GOT3 (cell line): ENCODE data around the gene STXBP3.
"Not testable (repeated sequence)": the region's sequence is repeated elsewhere in the genome, so short reads cannot be mapped to it uniquely, and the experiment has no call there.

Experiments
- DNase-seq: peaks from one replicate; lab custom pipeline; 2025; ENCODE audit warnings: mixed read lengths; lab: John Stamatoyannopoulos, UW

Gene STXBP3, protein sequence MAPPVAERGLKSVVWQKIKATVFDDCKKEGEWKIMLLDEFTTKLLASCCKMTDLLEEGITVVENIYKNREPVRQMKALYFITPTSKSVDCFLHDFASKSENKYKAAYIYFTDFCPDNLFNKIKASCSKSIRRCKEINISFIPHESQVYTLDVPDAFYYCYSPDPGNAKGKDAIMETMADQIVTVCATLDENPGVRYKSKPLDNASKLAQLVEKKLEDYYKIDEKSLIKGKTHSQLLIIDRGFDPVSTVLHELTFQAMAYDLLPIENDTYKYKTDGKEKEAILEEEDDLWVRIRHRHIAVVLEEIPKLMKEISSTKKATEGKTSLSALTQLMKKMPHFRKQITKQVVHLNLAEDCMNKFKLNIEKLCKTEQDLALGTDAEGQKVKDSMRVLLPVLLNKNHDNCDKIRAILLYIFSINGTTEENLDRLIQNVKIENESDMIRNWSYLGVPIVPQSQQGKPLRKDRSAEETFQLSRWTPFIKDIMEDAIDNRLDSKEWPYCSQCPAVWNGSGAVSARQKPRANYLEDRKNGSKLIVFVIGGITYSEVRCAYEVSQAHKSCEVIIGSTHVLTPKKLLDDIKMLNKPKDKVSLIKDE

GRCh38 chr1:108746382-108747170 is at the start of gene STXBP3:
STXBP3 (plus strand) TSS chr1:108746674; CDS start chr1:108746738, 64 bp downstream.
- DNase-seq = peak; percentile 82

GRCh38 chr1:108699375-108700332 is 46.8 kb upstream of the STXBP3 start:
- DNase-seq = no peak

GRCh38 chr1:108701176-108701849 is 45.2 kb upstream of the STXBP3 start:
- DNase-seq = no peak

- DNase-seq = not testable (repeated sequence)
Measured at GRCh38 chr1:108702109-108702508, 44.4 kb upstream of the STXBP3 start.

DNA sequence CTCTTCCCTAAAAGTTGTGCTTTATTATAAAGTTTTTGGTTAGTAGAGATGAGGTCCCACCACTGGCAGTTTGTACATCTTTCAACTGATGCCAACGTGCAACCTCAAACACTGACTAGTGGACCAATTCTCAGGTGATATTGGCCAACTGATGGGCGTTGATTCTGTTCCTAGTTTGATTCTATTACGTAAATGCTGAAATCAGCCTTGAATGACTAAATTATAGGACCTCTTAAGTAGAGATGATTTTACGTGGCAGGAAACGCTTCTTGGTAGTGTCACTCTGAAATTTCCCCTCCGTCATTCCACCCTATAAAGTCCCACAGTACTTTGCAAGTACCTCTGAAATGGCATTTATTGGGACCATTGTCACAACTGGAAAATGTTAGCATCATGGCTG is 42.5 kb upstream of the STXBP3 start:
- no peak for DNase-seq

DNA sequence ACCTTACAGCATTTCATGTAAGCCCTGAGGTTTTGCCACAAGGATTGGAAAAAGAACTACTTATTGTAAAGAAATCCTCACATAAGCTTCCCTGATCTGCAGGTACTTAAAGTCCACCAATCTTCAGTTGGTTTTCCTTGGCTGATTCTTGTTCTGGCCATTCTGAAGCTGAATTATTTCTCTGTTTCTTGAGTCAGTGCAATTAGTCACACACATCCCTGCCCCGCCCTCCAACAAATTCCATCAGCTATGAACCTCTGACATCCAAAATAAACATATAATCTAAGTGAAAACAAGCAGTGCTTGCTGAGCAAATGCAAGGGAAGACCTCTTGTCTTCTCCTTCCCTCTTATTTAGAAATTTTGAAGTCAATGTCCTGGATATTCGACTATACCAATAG is 42.0 kb upstream of the STXBP3 start:
- no peak for DNase-seq

GRCh38 chr1:108706643-108707042 is 39.8 kb upstream of the STXBP3 start:
- DNase-seq = no peak

DNA sequence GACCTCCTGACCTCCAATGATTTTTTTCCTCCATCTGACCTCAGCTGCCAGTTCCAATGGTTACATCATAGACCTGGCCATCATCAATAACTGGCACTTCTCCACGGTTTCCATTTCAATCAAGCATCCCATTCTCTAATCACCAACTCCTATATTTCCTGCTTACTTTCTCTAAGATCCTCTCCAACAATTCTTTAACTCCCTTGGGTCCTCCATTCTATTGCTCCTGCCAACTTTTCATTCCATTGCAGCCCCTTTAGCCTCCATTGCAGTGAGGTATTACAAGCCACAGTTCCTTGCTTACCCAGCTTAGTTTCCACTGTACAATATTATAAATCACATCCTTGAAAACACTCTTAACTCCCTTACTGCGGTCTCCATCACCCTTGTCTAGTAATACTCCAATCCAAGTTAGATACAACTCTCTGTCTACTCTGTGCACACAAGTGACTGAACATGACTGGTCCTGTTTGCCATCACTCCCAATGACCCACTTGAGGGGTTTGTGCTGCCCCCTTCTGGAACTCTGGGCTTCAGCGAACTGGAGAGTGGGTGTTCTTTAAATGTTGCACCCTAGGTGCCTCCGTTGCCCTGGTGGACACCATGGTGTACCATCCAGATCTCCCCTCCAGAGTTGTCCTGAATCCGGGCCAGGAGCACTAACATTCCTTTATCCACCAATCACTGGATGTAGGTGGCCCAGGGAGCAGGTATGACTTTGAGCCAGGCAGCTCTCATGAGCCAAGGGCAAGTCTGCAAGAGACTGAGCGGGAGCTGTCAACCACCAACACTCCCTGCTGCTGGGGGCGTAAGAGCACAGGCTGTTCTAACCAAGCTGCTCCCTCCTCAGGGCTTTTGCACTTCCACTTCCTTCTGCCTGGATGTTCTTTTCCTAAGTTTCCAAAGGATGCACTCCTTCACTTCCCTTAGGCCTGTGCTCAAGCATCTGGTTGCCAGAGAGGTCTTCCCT is 37.5 kb upstream of the STXBP3 start:
- DNase-seq = no peak

DNA sequence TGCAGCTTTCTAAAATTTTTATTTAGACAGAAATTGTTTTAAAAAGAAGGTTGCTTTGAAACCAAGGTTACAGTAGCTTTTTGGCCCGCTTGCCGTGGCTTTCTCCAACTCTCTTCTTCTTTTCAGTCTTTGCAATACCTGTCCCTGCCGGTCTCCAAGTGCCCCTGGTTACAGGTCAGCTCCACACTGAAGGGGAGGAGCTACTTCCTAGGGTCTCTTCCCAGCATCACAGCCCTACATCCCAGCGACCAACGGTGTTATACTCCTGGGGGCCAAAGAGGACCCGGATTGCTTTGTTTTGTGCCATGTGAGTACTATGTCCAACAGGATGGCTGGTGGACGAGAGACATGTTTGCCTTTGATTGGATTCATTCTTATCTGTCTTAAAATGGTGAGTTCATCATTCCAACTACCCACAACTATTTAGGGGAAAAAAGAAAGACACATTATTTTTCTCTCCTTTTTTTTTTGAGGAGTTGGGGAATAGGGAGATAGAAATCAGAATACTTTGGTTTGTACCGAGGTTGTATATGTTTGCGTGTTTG is 33.8 kb upstream of the STXBP3 start, which contains the start of gene FNDC7:
Gene FNDC7 (plus strand): TSS at position 303 of the 545 bp plus-strand sequence. CDS start 26 bp downstream, at position 329.
- no peak for DNase-seq

DNA sequence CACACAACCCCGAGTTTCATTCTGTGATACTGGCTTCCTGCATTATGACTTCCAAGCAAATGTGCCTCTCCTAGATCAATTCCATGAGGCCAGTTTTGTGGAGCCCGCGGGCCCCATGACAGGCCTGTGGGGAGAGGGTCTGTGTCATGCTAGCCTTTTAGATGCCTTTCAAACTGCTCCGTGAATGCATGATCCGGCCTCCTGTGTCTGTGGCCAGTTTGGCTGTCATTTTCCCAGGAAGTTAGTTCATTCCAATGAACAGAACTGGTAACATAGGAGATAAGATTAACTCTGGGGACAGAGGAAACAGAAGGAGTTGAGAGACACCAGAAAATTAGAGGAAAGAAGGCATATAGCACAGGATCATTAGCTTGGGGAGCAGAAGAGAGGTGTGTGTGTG is 30.5 kb upstream of the STXBP3 start:
- DNase-seq = no peak

GRCh38 chr1:108716437-108717230 is 29.8 kb upstream of the STXBP3 start:
- DNase-seq = no peak

GRCh38 chr1:108717774-108718316 is 28.6 kb upstream of the STXBP3 start:
- no peak for DNase-seq

DNA sequence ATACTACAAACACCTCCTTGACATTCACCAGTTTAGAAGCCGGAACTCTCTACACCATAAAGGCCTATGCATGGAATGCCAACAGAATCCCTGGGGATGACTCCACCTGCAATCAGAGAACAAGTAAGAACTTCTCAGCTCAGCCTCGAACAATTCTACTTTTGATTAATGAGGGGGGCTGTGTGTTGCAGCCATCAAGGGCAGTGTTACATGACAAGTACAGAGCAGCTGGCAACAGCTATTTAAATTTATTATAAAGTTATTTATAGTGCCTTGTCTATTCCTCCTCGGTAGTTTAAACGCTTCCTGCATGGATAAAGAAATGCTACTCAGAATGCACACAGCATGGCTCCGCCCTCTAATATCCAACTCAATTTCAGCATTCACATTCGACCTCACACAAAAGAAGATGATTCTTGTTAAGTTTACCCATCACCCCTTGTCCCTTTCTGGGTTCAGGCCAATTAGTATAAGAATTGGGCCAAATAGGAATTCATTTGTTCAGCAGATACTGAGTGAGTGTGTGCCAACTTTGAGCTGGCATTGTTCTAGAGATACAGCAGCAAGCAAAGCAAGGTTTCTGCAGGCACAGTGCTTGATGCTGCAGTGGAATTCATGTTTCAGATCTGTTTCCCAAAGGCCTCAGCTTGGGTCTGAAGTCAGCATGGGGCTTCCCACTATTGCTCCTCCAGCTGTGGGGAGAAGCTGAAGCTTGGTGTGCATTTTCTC is 27.4 kb upstream of the STXBP3 start:
- no peak for DNase-seq

DNA sequence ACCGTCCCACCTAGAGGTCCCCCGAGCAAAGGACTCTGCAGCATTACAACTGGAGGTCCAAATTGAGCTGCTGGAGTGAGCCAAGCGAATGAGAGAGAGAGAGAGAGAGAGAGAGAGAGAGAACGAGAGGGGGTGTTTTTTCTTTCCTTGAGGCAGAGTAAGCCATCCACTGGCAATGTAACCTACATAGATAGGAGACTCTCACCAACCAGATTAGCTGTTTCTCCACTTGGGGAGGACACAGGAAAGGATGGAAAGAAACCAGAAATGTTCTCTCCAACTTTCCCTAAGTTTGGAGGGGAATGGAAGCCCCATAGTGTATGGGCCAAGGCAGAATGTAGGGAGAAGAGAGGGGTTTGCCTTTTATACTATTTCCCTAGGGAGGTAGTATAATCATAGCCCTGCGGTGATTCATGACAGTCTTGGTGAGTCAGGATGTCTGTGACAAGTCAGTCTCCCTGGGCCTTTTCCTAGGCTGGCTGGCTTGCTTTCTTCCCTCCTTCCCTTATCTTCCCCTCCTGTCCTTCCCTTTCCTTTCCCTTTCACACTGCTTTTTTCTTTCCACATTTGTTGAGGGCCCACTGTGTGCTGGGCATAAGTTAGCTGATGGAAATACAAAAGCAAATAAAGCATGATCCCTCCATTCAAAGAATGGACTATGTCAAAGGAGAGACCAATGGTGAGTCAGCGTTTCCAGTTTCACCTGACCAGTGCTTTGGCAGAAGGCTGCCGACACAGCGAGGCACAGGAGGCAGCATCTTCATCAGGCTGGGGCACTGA is 26.6 kb upstream of the STXBP3 start:
- no peak for DNase-seq

GRCh38 chr1:108722292-108722691 is 24.2 kb upstream of the STXBP3 start:
- DNase-seq = no peak

GRCh38 chr1:108725906-108726305 is 20.6 kb upstream of the STXBP3 start:
- no peak for DNase-seq
